WI38 (cell line): ENCODE results near the gene SEC24C.

Source experiments
- H3K4me3 ChIP-seq: 2 replicates; pipeline ENCODE4 v1.5.1; 2011; ENCODE audit warnings: low read depth, mild to moderate bottlenecking, control low read depth, low read length
- TF ChIP-seq, protein P1 (sequence below): IDR thresholded peaks from 2 replicates; pipeline ENCODE4 v1.5.1; 2012; ENCODE audit warnings: low read depth, mild to moderate bottlenecking, control low read depth, low read length

SEC24C gene

DNA sequence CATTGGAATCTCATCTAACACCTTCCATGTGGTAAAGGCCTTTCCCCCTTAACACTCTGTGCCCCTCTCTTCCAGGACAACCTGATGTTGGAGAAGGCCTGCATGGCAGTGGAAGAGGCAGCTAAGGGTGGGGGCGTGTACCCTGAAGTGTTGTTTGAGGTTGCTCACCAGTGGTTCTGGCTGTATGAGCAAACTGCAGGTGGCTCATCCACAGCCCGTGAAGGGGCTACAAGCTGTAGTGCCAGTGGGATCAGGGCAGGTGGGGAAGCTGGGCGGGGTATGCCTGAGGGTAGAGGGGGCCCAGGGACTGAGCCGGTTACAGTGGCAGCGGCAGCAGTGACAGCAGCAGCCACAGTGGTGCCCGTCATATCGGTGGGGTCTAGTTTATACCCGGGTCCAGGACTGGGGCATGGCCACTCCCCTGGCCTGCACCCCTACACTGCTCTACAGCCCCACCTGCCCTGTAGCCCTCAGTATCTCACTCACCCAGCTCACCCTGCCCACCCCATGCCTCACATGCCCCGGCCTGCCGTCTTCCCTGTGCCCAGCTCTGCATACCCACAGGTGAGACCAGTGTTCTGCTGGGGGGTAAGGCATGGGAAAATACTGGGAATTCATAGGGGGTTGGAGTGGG, 54.9 kb downstream of the SEC24C start:
- TF ChIP-seq, protein P1, sequence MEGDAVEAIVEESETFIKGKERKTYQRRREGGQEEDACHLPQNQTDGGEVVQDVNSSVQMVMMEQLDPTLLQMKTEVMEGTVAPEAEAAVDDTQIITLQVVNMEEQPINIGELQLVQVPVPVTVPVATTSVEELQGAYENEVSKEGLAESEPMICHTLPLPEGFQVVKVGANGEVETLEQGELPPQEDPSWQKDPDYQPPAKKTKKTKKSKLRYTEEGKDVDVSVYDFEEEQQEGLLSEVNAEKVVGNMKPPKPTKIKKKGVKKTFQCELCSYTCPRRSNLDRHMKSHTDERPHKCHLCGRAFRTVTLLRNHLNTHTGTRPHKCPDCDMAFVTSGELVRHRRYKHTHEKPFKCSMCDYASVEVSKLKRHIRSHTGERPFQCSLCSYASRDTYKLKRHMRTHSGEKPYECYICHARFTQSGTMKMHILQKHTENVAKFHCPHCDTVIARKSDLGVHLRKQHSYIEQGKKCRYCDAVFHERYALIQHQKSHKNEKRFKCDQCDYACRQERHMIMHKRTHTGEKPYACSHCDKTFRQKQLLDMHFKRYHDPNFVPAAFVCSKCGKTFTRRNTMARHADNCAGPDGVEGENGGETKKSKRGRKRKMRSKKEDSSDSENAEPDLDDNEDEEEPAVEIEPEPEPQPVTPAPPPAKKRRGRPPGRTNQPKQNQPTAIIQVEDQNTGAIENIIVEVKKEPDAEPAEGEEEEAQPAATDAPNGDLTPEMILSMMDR = no peak
- H3K4me3 ChIP-seq = no peak overlapping the region

DNA sequence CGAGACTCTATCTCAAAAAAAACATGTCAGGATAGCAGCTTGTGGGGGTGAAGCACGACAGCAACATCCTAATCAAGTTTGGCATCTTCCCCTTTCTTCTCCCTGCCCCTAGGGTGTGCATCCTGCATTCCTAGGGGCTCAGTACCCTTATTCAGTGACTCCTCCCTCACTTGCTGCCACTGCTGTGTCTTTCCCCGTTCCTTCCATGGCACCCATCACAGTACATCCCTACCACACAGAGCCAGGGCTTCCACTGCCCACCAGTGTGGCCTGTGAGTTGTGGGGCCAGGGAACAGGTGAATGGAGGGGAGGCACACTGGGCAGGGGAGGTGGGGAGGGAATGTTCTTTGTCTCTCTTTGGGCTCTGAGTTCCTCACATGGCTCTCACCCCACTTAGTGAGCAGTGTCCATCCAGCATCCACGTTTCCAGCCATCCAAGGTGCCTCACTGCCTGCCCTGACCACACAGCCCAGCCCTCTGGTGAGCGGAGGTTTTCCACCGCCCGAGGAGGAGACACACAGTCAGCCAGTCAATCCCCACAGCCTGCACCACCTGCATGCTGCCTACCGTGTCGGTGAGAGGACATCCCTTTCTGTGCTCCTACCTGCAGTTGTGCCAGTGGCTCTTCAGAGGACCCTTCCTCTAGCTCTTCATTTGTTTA, 55.9 kb downstream of the SEC24C start:
- TF ChIP-seq, protein P1 = no peak
- no peak overlapping the region for H3K4me3 ChIP-seq

DNA sequence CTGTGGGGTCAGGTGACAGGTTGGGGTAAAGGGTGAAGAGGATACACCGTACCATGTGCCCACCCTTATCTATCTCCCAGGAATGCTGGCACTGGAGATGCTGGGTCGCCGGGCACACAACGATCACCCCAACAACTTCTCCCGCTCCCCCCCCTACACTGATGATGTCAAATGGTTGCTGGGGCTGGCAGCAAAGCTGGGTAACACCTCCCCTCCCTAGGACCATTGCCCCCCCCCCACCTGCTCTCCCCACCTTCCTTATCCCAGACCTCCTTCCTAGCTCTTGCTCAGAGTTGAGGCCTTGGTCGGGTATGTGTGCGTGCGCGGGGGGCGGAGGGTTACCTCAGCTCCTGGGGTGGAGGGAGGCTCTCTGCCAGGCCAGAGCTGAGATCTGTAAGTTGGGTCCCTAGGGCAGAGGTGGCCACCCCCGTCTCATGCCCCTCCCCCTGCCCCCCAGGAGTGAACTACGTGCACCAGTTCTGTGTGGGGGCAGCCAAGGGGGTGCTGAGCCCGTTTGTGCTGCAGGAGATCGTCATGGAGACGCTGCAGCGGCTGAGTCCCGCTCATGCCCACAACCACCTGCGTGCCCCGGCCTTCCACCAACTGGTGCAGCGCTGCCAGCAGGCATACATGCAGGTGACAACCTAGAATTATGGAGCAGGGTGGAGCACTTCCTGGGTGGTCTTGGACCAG, 56.5 kb downstream of the SEC24C start:
- H3K4me3 ChIP-seq = no peak overlapping the region
- TF ChIP-seq, protein P1 = no peak

DNA sequence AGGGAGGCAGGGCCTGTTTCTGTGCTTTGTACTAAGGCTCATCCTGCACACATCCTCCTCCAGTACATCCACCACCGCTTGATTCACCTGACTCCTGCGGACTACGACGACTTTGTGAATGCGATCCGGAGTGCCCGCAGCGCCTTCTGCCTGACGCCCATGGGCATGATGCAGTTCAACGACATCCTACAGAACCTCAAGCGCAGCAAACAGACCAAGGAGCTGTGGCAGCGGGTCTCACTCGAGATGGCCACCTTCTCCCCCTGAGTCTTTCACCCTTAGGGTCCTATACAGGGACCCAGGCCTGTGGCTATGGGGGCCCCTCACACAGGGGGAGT, 57.0 kb downstream of the SEC24C start:
- TF ChIP-seq, protein P1 = no peak
- no peak overlapping the region for H3K4me3 ChIP-seq

DNA sequence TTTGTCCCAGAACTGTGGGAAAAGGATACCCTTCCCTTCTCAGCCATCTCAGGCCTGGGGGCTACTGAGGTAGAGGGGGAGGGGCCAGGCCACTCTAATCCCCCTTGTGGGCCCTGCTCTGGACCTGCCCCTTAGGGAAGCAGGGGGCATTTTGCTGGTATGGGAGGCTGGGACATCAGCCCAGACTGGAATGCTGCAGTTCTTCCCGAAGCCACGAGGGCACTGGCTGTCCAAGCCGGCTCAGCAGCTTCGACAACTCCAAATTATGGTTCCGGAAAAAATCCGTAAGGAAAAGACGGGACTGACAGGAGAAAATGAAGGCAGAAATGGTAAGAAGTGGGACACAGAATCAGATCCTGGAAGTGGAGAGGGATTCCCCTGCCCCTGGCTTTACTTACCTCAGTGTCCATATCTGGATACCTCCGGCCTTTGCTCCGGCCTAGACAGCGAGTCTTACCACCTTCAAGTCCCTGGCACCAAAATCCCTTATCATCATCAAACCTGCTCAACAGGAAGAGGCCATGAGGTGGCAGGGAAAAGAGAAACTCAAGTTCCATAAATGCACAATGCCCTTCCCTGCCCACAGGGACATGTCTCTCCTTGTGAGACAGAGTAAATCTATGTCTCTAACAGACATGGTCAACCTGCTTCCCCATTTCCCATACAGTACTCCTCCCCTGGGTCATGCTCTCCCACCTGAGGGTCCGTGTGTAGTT, 58.3 kb downstream of the SEC24C start:
- H3K4me3 ChIP-seq = no peak overlapping the region
- TF ChIP-seq, protein P1 = no peak

DNA sequence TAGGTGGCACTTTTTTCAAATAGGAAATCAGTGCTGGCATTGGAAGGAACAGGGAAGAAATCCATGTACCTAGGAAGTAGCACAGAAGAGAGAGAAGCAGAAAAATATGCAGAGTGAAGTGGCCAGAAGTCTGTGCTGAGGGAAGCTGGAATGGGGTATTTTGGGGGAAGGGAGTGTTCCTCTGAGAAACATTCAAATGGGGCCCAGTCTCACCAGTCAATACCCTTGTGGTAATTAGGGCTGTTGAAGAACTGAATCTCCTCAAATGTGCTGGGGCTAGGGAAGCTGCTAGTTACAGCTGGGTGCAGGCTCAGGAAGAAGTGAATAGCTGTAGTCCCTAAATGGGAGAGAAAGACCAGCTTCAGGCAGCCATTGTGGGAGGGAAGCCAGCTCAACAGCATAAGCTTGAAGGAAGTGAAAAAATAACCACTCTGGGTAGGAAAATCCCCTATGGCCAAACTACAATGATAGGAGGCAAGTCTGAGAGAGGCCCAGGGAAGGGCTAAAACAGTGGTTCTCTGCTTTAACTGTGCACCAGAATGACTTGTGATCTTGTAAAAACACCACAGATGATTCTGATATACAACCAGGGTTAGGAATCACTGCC, 59.6 kb downstream of the SEC24C start:
- TF ChIP-seq, protein P1 = no peak
- H3K4me3 ChIP-seq = no peak overlapping the region
